GM12878 (cell line): ENCODE data around the gene SLC35E4. TPM values are rescaled to one million over a fixed set of nuclear protein-coding genes. Genes with fewer than 3 reads are reported as not detected.

Source experiments
- ASH2L ChIP-seq: fragments of 300-600, 200-600 bp; sonication (generic); IDR thresholded peaks from 2 replicates; pipeline ENCODE4 v1.6.1; 2017; ENCODE audit warnings: low read depth, mild to moderate bottlenecking, borderline replicate concordance
- HDAC2 ChIP-seq: fragments of 200-600 bp; sonication (generic); IDR thresholded peaks from 2 replicates; pipeline ENCODE4 v1.6.1; 2017
- JUND ChIP-seq: IDR thresholded peaks from 2 replicates; pipeline ENCODE4 v1.6.1; 2012; ENCODE audit warnings: low read depth, mild to moderate bottlenecking, low read length, improper control_type of control experiment, moderate library complexity
- MTA2 ChIP-seq: fragments of 450-650 bp; IDR thresholded peaks from 2 replicates; pipeline ENCODE4 v1.6.1; 2016; ENCODE audit warnings: low read depth, mild to moderate bottlenecking, moderate library complexity
- NR2C2 ChIP-seq: IDR thresholded peaks from 2 replicates; pipeline ENCODE4 v1.6.1; 2011; ENCODE audit warnings: borderline replicate concordance, low read depth; ENCODE audit not compliant: control insufficient read depth, insufficient read length
- STAT1 ChIP-seq: fragments of 450-650 bp; conservative IDR thresholded peaks from 2 replicates; pipeline ENCODE4 v1.6.1; 2014; ENCODE audit warnings: antibody characterized with exemption, mild to moderate bottlenecking
- TAF1 ChIP-seq: IDR thresholded peaks from 2 replicates; pipeline ENCODE4 v1.6.1; 2011; ENCODE audit warnings: mild to moderate bottlenecking, low read depth, low read length, borderline replicate concordance
- TCF3 ChIP-seq: IDR thresholded peaks from 2 replicates; pipeline ENCODE4 v1.6.1; 2012; ENCODE audit warnings: low read depth, mild to moderate bottlenecking, low read length, borderline replicate concordance; ENCODE audit not compliant: insufficient read depth
- polyA plus RNA-seq, 11 experiments: library from polyadenylated mRNA; depleted of rRNA in 4 of 11; unstranded in 6 of 11; stranded (reverse) in 5 of 11; fragments of >200 nt; fragmentation: Nextera tagmentation in 4 of 11; fragmentation: Illumina TruSeq in 1 of 11; extraction: Ambion mirVana in 4 of 11; extraction: Trizol in 1 of 11; gene quantifications; 1 replicate in 1 of 11; 2 replicates in 10 of 11; pipeline versions ENCODE4 v1.2.1 to v1.2.3, GENCODE V29; 2011 to 2016; ENCODE audit warnings: inconsistent platforms in 2 of 11, missing spikeins in 2 of 11, low read depth in 1 of 11
- total RNA-seq, 4 experiments: library from RNA; depleted of rRNA in 3 of 4; stranded (reverse); fragments of >200 nt in 3 of 4; fragmentation: Illumina TruSeq in 1 of 4; extraction: Trizol in 1 of 4; gene quantifications; 2 replicates each; pipeline versions ENCODE4 v1.2.1 to v1.2.3, GENCODE V29; 2013 to 2021
- TF ChIP-seq, protein P1 (sequence below): IDR thresholded peaks from 2 replicates; pipeline ENCODE4 v1.6.1; 2012; ENCODE audit warnings: low read depth, low read length, improper control_type of control experiment
- TF ChIP-seq, protein P2 (sequence below): fragments of 450-650 bp; IDR thresholded peaks from 2 replicates; pipeline ENCODE4 v1.6.1; 2016; ENCODE audit warnings: mild to moderate bottlenecking, moderate library complexity, borderline replicate concordance

SLC35E4 gene
- total and polyA plus RNA-seq, 10 of the 15 experiments (the other 5 are each of a cell fraction or from before 2014, with no cell fraction given) = 0.16 to 5.3 (median 2.9) TPM; not detected in 1

DNA sequence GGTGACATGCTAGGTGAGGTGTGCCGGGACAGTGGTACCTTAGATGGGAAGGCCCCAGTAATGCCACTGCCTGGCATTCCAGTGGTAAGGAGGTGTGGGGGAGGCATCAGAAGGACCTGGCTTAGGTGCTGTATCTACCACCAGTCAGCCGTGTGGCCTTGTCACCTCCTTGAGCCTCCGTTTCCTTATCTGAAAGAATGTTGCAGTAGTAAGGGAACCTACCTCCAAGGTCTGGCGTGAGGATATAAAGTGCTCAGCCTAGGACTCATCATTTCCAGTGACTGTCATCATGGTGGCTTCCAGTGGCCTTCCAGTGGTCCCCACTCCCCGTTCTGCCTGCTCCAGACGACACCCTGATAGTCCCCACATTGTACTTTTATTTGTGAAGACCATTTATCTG, 38.9 kb downstream of the SLC35E4 start (continued):
- TF ChIP-seq NR2C2 (no peak), MTA2 (no peak), STAT1 (no peak), JUND (no peak), TCF3 (no peak), ASH2L (no peak), TAF1 (no peak), HDAC2 (no peak)
- TF ChIP-seq, protein P1, sequence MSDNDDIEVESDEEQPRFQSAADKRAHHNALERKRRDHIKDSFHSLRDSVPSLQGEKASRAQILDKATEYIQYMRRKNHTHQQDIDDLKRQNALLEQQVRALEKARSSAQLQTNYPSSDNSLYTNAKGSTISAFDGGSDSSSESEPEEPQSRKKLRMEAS = no peak
- TF ChIP-seq, protein P2, sequence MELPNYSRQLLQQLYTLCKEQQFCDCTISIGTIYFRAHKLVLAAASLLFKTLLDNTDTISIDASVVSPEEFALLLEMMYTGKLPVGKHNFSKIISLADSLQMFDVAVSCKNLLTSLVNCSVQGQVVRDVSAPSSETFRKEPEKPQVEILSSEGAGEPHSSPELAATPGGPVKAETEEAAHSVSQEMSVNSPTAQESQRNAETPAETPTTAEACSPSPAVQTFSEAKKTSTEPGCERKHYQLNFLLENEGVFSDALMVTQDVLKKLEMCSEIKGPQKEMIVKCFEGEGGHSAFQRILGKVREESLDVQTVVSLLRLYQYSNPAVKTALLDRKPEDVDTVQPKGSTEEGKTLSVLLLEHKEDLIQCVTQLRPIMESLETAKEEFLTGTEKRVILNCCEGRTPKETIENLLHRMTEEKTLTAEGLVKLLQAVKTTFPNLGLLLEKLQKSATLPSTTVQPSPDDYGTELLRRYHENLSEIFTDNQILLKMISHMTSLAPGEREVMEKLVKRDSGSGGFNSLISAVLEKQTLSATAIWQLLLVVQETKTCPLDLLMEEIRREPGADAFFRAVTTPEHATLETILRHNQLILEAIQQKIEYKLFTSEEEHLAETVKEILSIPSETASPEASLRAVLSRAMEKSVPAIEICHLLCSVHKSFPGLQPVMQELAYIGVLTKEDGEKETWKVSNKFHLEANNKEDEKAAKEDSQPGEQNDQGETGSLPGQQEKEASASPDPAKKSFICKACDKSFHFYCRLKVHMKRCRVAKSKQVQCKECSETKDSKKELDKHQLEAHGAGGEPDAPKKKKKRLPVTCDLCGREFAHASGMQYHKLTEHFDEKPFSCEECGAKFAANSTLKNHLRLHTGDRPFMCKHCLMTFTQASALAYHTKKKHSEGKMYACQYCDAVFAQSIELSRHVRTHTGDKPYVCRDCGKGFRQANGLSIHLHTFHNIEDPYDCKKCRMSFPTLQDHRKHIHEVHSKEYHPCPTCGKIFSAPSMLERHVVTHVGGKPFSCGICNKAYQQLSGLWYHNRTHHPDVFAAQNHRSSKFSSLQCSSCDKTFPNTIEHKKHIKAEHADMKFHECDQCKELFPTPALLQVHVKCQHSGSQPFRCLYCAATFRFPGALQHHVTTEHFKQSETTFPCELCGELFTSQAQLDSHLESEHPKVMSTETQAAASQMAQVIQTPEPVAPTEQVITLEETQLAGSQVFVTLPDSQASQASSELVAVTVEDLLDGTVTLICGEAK = no peak
